Skeletal muscle cell (primary cell): ENCODE measurements around the gene DAGLA.

ENCODE experiments used
- DNase-seq: peaks from one replicate; pipeline ENCODE4 v3.0.0-alpha.2; 2010; ENCODE audit warnings: low read depth
- H3K4me3 ChIP-seq: 2 replicates; pipeline ENCODE4 v1.5.1; 2011; ENCODE audit warnings: low read depth, mild to moderate bottlenecking, control low read depth, low read length, moderate library complexity

The DAGLA gene

GRCh38 chr11:61701242-61701886 is 21.2 kb downstream of the DAGLA start:
- DNase-seq: no peak
- no peak overlapping the region for H3K4me3 ChIP-seq

GRCh38 chr11:61702701-61703312 is 22.6 kb downstream of the DAGLA start:
- no peak overlapping the region for H3K4me3 ChIP-seq
- no peak for DNase-seq

DNA sequence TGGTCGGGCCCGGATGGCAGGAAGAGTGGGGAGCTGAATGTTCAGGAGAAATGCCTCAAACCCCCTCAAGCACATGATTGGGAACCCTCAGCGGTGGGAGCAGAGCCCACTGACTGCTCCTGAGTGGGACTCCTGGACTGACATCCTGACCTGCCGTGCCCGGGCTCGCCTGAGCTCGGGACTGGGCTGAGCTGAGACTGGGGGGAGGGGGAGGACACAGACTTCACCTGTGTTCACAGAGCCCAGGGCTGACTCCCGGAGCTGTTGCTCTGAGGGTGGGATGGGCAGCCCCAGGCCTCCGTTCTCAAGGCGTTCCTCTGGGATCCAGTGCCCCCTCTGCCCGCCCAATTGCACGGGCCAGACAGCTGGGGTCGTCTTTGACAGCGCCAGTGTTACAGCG is 24.6 kb downstream of the DAGLA start:
- no peak overlapping the region for H3K4me3 ChIP-seq
- DNase-seq: no peak

DNA sequence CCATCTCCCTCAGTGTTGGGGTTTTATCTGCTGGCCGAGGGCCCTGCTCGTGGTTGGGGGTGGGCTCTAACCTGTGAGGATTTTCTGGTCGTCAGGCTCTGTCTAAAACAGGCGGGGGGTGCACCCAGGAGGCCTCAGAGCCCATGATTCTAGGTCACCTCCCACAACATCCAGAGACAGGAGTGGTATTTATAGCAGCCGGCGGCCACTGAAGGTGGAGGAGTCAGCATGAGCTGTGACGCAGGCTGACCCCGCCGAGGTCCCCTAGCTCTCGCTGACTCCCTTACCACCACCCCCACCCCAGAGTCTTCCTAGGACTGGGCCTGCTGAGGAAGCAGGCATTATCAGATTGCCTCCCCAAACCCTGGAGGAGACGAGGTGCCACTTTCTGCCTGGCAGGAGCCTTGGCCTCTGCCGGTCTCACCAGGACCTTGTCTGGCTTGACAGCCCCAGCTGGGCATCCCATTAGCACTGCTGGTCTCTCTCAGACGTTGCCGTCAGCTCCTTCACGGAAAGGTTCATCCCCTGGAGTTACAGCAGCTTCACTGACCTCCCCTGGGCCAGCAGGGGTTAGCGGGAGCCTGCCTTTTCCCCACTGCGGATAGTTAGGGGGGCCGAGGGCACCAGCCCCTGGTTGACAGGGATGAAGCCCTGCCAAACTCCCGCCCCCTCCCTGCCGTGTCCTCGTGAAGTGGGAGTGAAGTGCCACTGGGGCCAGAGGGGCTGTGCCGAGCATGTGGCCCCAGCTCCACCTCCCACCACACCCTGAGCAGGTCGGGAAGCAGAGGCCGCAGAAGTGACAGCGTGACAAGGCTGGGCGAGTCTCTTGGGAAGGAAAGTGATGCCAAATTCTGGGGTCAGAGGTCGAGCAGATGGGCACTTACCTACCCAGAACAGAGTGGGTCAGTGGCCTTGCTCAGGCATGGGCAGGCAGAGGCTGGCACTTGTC is 26.5 kb downstream of the DAGLA start:
- DNase-seq: no peak
- H3K4me3 ChIP-seq: no peak overlapping the region

- no peak overlapping the region for H3K4me3 ChIP-seq
- DNase-seq: no peak
Measured at GRCh38 chr11:61707574-61707973, 27.4 kb downstream of the DAGLA start.

GRCh38 chr11:61709110-61709509 is 28.9 kb downstream of the DAGLA start:
- no peak overlapping the region for H3K4me3 ChIP-seq
- no peak for DNase-seq

- H3K4me3 ChIP-seq: no peak overlapping the region
- DNase-seq: no peak
Measured at GRCh38 chr11:61709572-61709971, 29.4 kb downstream of the DAGLA start.

- no peak overlapping the region for H3K4me3 ChIP-seq
- no peak for DNase-seq
Measured at GRCh38 chr11:61710019-61710418, 29.8 kb downstream of the DAGLA start.

DNA sequence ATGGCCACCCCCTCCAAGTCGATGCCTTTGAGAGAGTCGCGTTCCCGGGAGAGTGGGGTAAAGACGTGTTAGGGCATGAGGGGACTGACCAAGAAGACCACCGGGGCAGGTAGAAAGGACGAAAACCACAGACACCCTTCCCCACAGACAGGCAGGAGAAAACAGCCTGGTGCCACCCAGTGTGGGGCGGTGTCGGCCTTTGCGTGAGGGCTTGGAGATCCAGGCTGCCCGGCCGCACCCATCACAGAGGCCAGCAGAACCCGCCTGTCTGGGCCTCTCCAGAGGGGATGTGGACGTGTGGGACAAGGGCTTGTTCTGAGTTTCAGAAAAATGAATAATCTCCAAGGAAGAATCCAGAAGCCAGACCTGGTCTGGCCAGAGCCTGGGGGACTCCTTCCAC is 30.8 kb downstream of the DAGLA start:
- no peak for DNase-seq
- no peak overlapping the region for H3K4me3 ChIP-seq

GRCh38 chr11:61711498-61711897 is 31.3 kb downstream of the DAGLA start:
- H3K4me3 ChIP-seq: no peak overlapping the region
- no peak for DNase-seq

GRCh38 chr11:61712314-61712713 is 32.1 kb downstream of the DAGLA start:
- no peak for DNase-seq
- H3K4me3 ChIP-seq: no peak overlapping the region

DNA sequence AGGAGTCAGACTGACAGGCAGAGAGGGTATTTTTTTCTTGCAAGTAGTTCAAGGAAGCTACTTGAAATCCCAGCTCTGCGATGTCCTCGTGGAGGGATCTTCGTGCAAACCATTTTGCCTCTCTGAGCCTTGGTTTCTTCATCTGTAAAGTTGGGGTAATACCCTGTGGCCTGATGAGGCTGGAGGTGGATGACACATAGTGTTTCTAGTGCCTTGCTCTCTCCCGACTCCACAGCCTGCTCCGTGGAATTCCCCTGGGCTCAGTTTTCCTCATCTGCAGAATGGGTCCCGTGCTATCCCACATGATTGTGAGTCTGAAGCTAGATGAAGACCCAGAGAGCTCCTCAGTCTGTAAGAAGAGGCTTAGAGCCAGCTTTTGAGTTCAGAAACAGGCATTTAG is 32.7 kb downstream of the DAGLA start:
- H3K4me3 ChIP-seq: no peak overlapping the region
- DNase-seq: no peak

GRCh38 chr11:61713464-61713863 is 33.3 kb downstream of the DAGLA start:
- H3K4me3 ChIP-seq: no peak overlapping the region
- no peak for DNase-seq

DNA sequence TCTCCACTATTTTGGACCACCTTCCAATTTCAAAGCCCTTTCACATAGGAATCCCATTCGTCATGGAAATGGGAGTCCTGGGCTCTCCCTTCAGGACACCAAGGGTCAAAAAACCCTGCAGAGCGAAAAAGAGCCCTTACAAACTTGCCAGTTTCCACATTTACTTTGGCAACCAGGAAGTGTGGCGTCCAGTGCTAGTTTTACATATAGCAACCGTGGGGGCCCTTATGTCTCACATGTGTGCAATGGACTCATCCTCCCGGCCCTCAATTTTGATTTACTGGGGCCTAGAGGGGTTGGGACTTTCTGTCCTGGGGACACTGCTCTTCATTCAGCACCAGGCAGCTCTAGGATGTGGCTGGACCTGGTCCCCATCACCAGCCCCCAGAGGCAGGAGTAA is 33.7 kb downstream of the DAGLA start:
- no peak for DNase-seq
- H3K4me3 ChIP-seq: no peak overlapping the region

- no peak for DNase-seq
- no peak overlapping the region for H3K4me3 ChIP-seq
Measured at GRCh38 chr11:61714316-61714715, 34.1 kb downstream of the DAGLA start.

DNA sequence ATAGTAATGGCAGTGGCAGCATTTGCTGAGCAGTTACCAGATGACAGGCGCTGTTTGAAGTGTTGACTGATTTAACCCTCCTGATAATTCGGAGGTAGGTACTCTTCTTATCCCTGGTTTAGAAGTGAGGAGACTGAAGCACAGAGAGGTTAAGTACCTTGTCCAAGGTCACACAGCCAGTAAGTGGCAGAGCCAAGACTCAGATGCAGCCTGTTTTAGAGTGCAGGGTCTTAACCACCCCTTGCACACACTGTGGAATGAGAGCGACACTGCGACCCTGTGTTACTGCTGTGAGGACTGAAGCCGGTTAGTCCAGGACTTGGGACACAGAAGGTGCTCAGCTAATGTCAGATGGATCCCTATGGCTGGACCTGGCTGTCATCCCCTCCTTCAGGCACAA is 34.7 kb downstream of the DAGLA start:
- no peak for DNase-seq
- H3K4me3 ChIP-seq: no peak overlapping the region

- no peak overlapping the region for H3K4me3 ChIP-seq
- no peak for DNase-seq
Measured at GRCh38 chr11:61715867-61716266, 35.7 kb downstream of the DAGLA start.

DNA sequence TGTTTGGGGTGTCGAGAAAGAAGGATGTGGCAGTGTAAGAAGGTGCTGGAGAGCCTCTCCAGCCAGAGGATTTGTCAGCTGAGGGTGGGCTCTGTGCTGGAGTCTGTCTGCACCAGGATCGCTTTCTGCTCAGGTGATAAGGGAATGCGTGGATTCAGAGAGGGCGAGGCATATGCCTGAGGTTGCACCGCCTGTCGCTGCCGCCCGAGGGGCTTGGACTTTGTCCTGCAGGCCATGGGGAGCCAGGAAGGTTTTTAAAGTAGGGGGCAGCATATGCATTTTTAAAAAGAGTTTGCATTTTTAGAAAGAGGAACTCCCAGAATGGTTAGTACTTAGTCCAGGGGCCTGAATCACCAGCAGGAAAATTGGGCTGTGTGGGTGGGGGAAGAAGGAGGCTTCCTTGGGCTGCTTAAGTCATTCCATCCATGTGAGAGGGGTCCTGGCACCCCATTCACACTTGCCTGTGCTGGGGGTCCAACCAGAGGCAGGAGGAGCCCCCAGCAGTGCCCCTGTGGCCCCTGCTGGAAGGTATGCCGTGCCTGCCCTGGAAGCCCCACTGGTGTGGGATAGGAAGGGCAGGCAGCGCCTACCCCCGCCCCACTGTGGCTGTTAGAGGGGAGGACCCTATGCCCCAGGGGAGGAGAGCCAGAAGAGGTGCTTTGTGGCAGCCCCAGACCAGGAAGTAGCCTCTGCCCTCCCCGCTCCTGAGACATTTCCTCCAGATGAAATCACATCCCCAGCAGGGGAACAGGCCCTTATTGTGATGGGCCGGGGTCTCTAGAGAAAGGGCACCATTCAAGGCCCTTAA is 36.5 kb downstream of the DAGLA start:
- H3K4me3 ChIP-seq: no peak overlapping the region
- DNase-seq: no peak

GRCh38 chr11:61717286-61718033 is 37.3 kb downstream of the DAGLA start:
- no peak overlapping the region for H3K4me3 ChIP-seq
- no peak for DNase-seq
